ENCODE measurements around the gene CA10. TPM values are rescaled to one million over a fixed set of nuclear protein-coding genes. Genes with fewer than 3 reads are reported as not detected.

Gene CA10
- total RNA-seq, 1 experiment from 2014 or later, result 0.31 TPM

- no peak overlapping the region for H3K4me3 ChIP-seq (ENCODE audit: insufficient read depth, low read depth, low read length)
- no peak for DNase-seq
- no peaks in the 10 kb centered on the region for H3K36me3 ChIP-seq (replicated peaks; ENCODE audit: control insufficient read depth, insufficient read depth, low read length)
- H3K27me3 ChIP-seq (ENCODE audit: control insufficient read depth, insufficient read depth, low read length), result no peaks in the 10 kb centered on the region
Observed at GRCh38 chr17:51629232-51629631, 529.3 kb downstream of the CA10 start.

- DNase-seq, result no peak
- Histone ChIP-seq H3K27me3 (ENCODE audit: control insufficient read depth, insufficient read depth, low read length) (no peaks in the 10 kb centered on the region), H3K4me3 (ENCODE audit: insufficient read depth, low read depth, low read length) (no peak overlapping the region), H3K36me3 (replicated peaks; ENCODE audit: control insufficient read depth, insufficient read depth, low read length) (no peaks in the 10 kb centered on the region)
Observed at GRCh38 chr17:51627779-51628178, 530.7 kb downstream of the CA10 start.

- H3K36me3 ChIP-seq (replicated peaks; ENCODE audit: control insufficient read depth, insufficient read depth, low read length), result no peaks in the 10 kb centered on the region
- H3K4me3 ChIP-seq (ENCODE audit: insufficient read depth, low read depth, low read length), result no peak overlapping the region
- no peaks in the 10 kb centered on the region for H3K27me3 ChIP-seq (ENCODE audit: control insufficient read depth, insufficient read depth, low read length)
- no peak for DNase-seq
Observed at GRCh38 chr17:51618476-51618875, 540.0 kb downstream of the CA10 start.

- H3K27me3 ChIP-seq (ENCODE audit: control insufficient read depth, insufficient read depth, low read length), result no peaks in the 10 kb centered on the region
- H3K4me3 ChIP-seq (ENCODE audit: insufficient read depth, low read depth, low read length), result no peak overlapping the region
- no peak for DNase-seq
- H3K36me3 ChIP-seq (replicated peaks; ENCODE audit: control insufficient read depth, insufficient read depth, low read length), result no peaks in the 10 kb centered on the region
Observed at GRCh38 chr17:51617986-51618385, 540.5 kb downstream of the CA10 start.

- Histone ChIP-seq H3K36me3 (replicated peaks; ENCODE audit: control insufficient read depth, insufficient read depth, low read length) (no peaks in the 10 kb centered on the region), H3K4me3 (ENCODE audit: insufficient read depth, low read depth, low read length) (no peak overlapping the region), H3K27me3 (ENCODE audit: control insufficient read depth, insufficient read depth, low read length) (no peaks in the 10 kb centered on the region)
- DNase-seq, result no peak
Observed at GRCh38 chr17:51613255-51613654, 545.3 kb downstream of the CA10 start.

GRCh38 chr17:51612692-51613091, 545.8 kb downstream of the CA10 start:
- no peaks in the 10 kb centered on the region for H3K27me3 ChIP-seq (ENCODE audit: control insufficient read depth, insufficient read depth, low read length)
- H3K4me3 ChIP-seq (ENCODE audit: insufficient read depth, low read depth, low read length), result no peak overlapping the region
- DNase-seq, result no peak
- H3K36me3 ChIP-seq (replicated peaks; ENCODE audit: control insufficient read depth, insufficient read depth, low read length), result no peaks in the 10 kb centered on the region

- Histone ChIP-seq H3K27me3 (ENCODE audit: control insufficient read depth, insufficient read depth, low read length) (no peaks in the 10 kb centered on the region), H3K36me3 (replicated peaks; ENCODE audit: control insufficient read depth, insufficient read depth, low read length) (no peaks in the 10 kb centered on the region), H3K4me3 (ENCODE audit: insufficient read depth, low read depth, low read length) (no peak overlapping the region)
- no peak for DNase-seq
Observed at GRCh38 chr17:51611585-51611984, 546.9 kb downstream of the CA10 start.

GRCh38 chr17:51610834-51611233, 547.7 kb downstream of the CA10 start:
- H3K27me3 ChIP-seq (ENCODE audit: control insufficient read depth, insufficient read depth, low read length), result no peaks in the 10 kb centered on the region
- no peak overlapping the region for H3K4me3 ChIP-seq (ENCODE audit: insufficient read depth, low read depth, low read length)
- DNase-seq, result no peak

GRCh38 chr17:51610155-51610554, 548.4 kb downstream of the CA10 start:
- no peaks in the 10 kb centered on the region for H3K36me3 ChIP-seq (replicated peaks; ENCODE audit: control insufficient read depth, insufficient read depth, low read length)
- no peak overlapping the region for H3K4me3 ChIP-seq (ENCODE audit: insufficient read depth, low read depth, low read length)
- no peak for DNase-seq
- no peaks in the 10 kb centered on the region for H3K27me3 ChIP-seq (ENCODE audit: control insufficient read depth, insufficient read depth, low read length)

More at GRCh38 chr17:51610834-51611233, 547.7 kb downstream of the CA10 start:
- no peaks in the 10 kb centered on the region for H3K36me3 ChIP-seq (replicated peaks; ENCODE audit: control insufficient read depth, insufficient read depth, low read length)

GRCh38 chr17:51608251-51608933, 550.1 kb downstream of the CA10 start:
- H3K27me3 ChIP-seq (ENCODE audit: control insufficient read depth, insufficient read depth, low read length), result no peaks in the 10 kb centered on the region
- DNase-seq, result no peak
- H3K4me3 ChIP-seq (ENCODE audit: insufficient read depth, low read depth, low read length), result no peak overlapping the region
- H3K36me3 ChIP-seq (replicated peaks; ENCODE audit: control insufficient read depth, insufficient read depth, low read length), result no peaks in the 10 kb centered on the region

- H3K27me3 ChIP-seq (ENCODE audit: control insufficient read depth, insufficient read depth, low read length), result no peaks in the 10 kb centered on the region
- H3K4me3 ChIP-seq (ENCODE audit: insufficient read depth, low read depth, low read length), result no peak overlapping the region
- H3K36me3 ChIP-seq (replicated peaks; ENCODE audit: control insufficient read depth, insufficient read depth, low read length), result no peaks in the 10 kb centered on the region
- DNase-seq, result no peak
Observed at GRCh38 chr17:51607512-51607911, 551.0 kb downstream of the CA10 start.

- Histone ChIP-seq H3K36me3 (replicated peaks; ENCODE audit: control insufficient read depth, insufficient read depth, low read length) (no peaks in the 10 kb centered on the region), H3K4me3 (ENCODE audit: insufficient read depth, low read depth, low read length) (no peak overlapping the region), H3K27me3 (ENCODE audit: control insufficient read depth, insufficient read depth, low read length) (no peaks in the 10 kb centered on the region)
- DNase-seq, result no peak
Observed at GRCh38 chr17:51604299-51605020, 554.1 kb downstream of the CA10 start.

GRCh38 chr17:51601622-51602261, 556.8 kb downstream of the CA10 start:
- no peak for DNase-seq

GRCh38 chr17:51598824-51599223, 559.7 kb downstream of the CA10 start:
- Histone ChIP-seq H3K36me3 (replicated peaks; ENCODE audit: control insufficient read depth, insufficient read depth, low read length) (no peaks in the 10 kb centered on the region), H3K27me3 (ENCODE audit: control insufficient read depth, insufficient read depth, low read length) (no peaks in the 10 kb centered on the region), H3K4me3 (ENCODE audit: insufficient read depth, low read depth, low read length) (no peak overlapping the region)
- DNase-seq, result no peak

More at GRCh38 chr17:51601622-51602261, 556.8 kb downstream of the CA10 start:
- H3K36me3 ChIP-seq (replicated peaks; ENCODE audit: control insufficient read depth, insufficient read depth, low read length), result no peaks in the 10 kb centered on the region
- H3K27me3 ChIP-seq (ENCODE audit: control insufficient read depth, insufficient read depth, low read length), result no peaks in the 10 kb centered on the region
- H3K4me3 ChIP-seq (ENCODE audit: insufficient read depth, low read depth, low read length), result no peak overlapping the region

- H3K27me3 ChIP-seq (ENCODE audit: control insufficient read depth, insufficient read depth, low read length), result no peaks in the 10 kb centered on the region
- DNase-seq, result no peak
- H3K4me3 ChIP-seq (ENCODE audit: insufficient read depth, low read depth, low read length), result no peak overlapping the region
- H3K36me3 ChIP-seq (replicated peaks; ENCODE audit: control insufficient read depth, insufficient read depth, low read length), result no peaks in the 10 kb centered on the region
Observed at GRCh38 chr17:51597345-51597744, 561.2 kb downstream of the CA10 start.
